CD1c-positive myeloid dendritic cell (primary cell): ENCODE measurements around the gene FAAP24.
"Not testable (repeated sequence)": the region's sequence is repeated elsewhere in the genome, so short reads cannot be mapped to it uniquely, and the experiment has no call there.

Experiments used
- DNase-seq: peaks from one replicate; pipeline ENCODE4 v3.0.0-alpha.2; 2016; ENCODE audit errors: extremely low spot score

The FAAP24 gene, protein sequence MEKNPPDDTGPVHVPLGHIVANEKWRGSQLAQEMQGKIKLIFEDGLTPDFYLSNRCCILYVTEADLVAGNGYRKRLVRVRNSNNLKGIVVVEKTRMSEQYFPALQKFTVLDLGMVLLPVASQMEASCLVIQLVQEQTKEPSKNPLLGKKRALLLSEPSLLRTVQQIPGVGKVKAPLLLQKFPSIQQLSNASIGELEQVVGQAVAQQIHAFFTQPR

DNA sequence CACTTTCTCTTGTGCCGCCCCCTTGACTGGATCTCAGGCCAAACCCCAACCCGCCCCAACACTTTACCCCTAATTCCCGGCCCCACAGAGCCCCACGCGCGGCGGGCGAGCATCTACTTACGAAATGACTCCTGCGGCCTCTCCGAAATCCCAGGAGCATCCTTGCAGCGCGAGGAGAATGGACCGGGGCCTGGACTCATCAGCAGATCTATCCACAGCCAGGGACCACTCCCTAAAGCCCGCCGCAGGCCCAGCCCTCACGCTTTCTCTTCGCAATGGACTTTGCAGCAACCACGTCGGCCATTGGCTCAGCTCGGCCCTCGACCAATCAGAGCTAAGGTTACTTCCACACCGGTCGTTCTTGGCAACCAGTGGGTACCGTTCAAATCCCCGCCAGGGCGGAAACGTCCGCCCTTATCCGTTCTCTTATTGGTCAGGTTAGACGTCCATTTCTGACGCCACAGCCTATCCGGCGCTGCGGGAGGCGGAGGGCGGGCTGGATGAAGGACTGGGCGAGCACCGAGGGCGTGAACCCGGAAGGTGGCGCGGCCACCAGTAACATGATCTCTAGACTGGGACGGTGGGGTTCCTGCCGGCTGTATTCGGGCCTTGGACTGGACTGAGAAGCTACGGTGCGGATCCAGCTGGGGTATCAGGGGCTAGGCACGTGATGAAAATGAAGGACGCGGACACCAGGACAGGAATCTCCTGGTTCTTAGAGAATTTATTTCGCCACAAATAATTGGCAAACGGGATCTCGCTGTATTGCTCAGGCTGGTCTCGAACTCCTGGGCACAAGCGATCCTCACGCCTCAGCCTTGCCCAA is at the start of gene FAAP24, which contains the start of gene CEP89:
Gene FAAP24 (plus strand): TSS at position 528 of the 826 bp plus-strand sequence. CDS start 955 bp downstream, outside the sequence.
Gene CEP89 (minus strand): TSS at position 244 of the 826 bp plus-strand sequence. CDS start 84 bp downstream, at position 160.
- peak; percentile 100 for DNase-seq

GRCh38 chr19:32924200-32924599 is 47.8 kb upstream of the FAAP24 start:
- no peak for DNase-seq

- no peak for DNase-seq
These were observed 43.2 kb upstream of the FAAP24 start for GRCh38 chr19:32928806-32929205.

GRCh38 chr19:32930567-32930966 is 41.5 kb upstream of the FAAP24 start:
- DNase-seq, result no peak

GRCh38 chr19:32933571-32933970 is 38.5 kb upstream of the FAAP24 start:
- no peak for DNase-seq

DNA sequence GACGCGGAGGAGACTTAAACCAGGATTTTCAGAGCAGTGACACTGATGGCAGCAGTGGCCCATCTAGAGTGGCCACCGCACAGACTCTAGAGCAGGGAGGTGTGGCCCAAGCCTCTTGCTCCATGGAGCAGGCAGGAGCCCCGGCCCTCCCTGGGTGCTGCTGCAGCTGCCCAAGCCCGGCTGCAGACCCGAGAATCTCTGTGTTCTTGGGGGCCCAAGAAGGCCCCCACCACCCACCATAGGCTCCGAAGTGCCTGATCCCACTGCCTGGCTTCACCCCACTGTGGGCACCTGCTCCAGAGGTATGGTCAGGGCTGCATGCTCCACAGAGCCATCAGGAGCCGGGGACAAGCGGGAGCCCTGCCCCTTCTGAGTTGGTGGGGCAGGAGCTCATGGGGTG is 36.4 kb upstream of the FAAP24 start:
- DNase-seq, result no peak

DNA sequence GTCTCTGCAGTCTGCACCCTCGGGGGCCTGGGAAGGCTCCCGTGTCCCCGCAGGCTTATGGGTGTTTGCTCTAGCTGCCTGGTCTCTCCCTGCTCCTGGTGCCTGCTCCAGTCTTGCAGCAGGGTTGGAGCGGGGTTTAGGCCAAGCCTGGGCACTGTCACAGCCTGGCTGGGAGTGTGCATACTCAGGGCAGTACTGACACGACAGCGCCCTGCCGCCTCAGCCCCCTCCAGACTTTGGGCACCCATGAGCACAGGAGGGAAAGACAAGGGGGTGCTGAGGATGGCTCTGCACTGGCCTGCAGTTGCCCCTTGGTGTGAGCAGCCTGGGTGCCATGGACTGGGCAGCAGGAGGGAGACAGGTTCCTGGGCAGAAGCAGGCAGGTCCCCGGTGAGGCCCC is 36.0 kb upstream of the FAAP24 start:
- no peak for DNase-seq

DNA sequence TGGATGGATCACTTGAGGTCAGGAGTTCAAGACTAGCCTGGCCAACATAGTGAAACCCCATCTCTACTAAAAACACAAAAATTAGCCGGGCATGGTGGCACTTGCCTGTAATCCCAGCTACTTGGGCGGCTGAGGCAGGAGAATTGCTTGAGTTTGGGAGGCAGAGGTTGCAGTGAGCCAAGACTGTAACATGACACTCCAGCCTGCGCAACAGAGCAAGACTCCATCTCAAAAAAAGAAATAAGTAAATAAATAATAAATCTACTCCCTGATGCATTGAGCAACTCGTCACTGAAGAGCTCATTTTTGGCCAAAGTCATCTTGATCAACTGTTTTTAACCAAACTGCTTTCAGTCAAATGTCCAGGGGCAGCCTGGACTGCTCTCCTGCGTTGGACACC is 30.8 kb upstream of the FAAP24 start:
- DNase-seq, result not testable (repeated sequence)

DNA sequence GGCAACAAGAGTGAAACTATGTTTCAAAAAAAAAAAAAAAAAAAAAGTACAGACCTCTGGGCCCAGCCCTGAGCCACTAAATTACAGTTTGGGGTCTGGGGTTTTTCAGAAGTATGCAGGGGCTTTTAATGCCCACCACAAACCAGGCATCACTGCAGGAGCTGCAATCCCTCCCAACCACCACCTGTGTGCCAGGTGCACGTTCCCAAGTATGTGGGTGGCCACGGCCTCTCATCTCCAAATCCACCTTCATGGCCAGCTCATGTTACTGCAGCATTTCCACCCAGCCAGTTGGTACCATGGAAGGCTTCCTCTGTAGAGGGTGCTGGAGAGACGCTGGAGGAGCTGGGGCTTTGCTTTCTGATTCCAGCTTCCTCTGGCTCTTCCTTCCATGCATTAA is 26.8 kb upstream of the FAAP24 start:
- DNase-seq, result no peak

- no peak for DNase-seq
These were observed 5.3 kb upstream of the FAAP24 start for GRCh38 chr19:32966750-32967149.

DNA sequence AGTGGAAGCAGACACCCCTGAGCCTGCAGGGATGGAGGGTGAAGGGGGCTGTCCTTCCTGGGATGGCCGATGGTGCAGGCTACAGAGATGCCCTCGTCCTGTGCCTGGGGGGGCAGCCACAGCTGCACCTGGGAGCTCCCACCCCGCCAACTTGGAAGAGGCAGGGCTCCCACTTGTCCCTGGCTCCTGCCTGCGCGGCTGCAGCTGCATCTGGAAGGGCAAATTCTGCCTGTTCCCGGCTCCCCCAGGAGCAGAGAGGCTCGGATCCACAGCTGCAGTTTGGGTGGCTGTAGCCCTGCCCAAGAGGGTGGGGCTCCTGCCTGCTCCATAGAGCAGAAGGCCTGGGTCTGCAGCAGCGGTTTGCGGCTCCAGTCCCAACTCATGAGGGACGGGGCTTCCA is 2.5 kb upstream of the FAAP24 start:
- DNase-seq, result no peak

DNA sequence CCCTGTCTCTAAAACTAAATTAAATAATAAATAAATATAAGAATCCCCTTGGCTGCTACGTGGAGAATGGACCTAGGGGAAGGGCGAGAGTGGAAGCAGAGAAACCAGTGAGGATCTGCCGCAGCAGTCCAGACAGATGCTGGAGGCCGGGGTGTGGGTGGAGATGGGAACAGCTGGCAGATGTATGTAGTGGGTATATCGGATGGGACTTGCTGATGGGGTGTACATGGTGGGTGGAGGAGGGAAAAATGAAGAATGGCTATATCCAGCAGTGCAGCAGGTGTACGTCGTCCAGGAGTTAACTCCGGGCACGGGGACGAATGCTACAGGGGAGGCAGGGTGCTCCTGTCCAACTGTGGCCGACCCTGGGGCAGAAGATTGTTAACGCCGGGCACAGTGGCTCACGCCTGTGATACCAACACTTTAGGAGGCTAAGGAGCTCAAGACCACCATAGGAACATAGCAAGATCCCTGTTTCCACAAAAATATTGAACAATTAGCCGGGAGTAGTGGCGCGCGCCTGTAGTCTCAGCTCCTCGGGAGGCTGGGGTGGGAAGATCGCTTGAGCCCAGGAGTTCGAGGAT is 938 bp upstream of the FAAP24 start:
- DNase-seq, result no peak

- peak; percentile 68 for DNase-seq
These were observed 4.3 kb downstream of the FAAP24 start for GRCh38 chr19:32976223-32976805.

- no peak for DNase-seq
These were observed 5.2 kb downstream of the FAAP24 start for GRCh38 chr19:32977280-32977679.

- not testable (repeated sequence) for DNase-seq
These were observed 5.8 kb downstream of the FAAP24 start for GRCh38 chr19:32977813-32978212.

DNA sequence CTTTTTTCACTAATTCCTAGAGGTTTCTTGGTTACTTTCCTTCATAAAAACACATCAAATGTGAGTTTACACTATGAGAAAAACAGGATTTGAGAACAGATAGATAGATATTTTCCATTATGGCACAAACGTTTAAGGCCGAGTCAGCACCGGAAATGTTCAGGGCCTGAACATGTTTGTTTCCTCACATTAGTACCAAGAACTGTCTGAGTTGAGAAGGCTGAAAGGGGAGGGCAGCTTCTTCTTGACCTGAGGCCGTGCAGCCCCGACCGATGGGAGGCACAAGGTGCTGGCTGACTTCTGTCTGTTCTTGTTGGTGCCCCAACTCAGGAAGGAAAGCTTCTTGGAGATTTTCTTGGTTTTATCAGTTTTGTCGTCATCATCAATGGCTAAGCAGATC is 7.8 kb downstream of the FAAP24 start:
- DNase-seq, result not testable (repeated sequence)

DNA sequence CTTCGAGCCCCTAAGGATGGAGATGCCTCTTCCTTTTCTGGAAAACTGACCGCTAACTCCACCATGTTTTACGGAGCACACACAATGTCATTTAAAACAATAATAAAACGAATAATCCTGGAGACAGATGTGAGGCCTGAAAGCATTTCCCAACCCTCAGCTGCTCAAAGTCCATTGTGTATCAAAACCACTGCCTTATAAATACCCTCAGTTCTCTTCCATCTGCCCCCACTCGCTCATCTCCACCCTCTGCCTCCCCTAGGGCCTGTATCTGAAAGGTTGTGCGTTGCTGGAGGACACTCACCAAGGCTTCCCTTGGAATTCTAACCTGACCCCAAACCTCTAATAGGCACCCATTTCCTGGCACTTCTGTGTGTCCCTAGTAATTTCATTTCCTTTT is 10.4 kb downstream of the FAAP24 start:
- not testable (repeated sequence) for DNase-seq

DNA sequence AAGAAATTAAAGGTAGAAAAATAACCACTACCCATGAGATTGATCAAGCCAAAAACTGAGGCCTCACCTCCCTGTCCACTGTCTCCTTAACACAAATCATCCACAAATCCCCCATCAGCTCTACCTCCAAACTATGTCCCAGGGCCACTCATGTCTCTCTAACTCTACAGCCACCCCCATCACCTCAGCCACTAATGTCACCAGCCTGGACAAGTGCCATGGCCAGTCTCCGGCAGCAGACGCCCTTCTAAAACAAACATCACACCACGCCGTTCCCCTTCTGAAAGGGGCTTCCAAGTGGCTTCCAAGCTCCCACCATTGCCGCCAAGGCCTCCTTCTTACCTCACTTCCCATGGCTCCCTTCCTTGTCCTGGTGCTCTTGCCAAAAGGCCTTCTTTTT is 16.2 kb downstream of the FAAP24 start:
- DNase-seq, result not testable (repeated sequence)

DNA sequence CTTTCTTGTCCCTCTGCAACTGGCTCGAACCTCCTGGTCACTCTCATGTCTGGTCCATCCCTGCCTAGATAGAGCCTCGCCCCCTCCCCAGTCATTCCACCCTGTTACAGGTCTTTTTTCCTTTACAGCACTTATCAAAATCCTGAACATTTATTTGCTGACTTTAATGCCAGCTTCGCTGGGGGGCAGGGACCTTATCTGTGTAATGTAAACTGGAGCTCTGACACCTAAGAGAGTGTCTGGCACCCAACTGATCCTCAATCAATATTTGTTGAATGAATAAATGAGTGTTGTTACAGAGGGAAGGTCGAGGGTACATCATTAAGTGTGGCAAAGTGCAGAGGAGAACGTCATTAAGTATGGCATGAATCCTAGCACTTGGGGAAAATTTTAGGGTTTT is 16.7 kb downstream of the FAAP24 start:
- no peak for DNase-seq

DNA sequence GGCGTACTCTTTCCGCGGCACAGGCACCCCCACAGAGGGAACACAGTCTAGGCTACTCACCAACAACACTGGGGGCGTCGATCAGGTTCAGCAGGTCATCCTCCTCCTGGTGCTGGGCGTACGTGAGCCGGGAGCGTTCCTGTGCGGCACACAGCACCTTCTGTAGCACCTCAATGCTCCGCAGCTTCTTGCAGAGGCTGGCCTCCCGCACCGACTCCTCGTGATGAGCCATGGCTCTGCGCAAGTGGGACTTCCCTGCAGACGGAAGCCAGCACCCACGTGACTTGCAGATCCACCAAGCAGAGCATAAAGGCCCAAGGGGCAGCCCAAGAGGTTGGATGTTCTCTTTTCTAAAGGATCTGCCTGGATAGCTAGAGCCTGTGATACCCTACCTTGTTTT is 23.9 kb downstream of the FAAP24 start:
- not testable (repeated sequence) for DNase-seq

GRCh38 chr19:32997061-32997464 is 25.0 kb downstream of the FAAP24 start:
- DNase-seq, result not testable (repeated sequence)

GRCh38 chr19:32997716-32998355 is 25.8 kb downstream of the FAAP24 start:
- no peak for DNase-seq
